ENCODE results near the gene KIAA1614.
"Not testable (repeated sequence)": the region's sequence is repeated elsewhere in the genome, so short reads cannot be mapped to it uniquely, and the experiment has no call there.

The KIAA1614 gene

DNA sequence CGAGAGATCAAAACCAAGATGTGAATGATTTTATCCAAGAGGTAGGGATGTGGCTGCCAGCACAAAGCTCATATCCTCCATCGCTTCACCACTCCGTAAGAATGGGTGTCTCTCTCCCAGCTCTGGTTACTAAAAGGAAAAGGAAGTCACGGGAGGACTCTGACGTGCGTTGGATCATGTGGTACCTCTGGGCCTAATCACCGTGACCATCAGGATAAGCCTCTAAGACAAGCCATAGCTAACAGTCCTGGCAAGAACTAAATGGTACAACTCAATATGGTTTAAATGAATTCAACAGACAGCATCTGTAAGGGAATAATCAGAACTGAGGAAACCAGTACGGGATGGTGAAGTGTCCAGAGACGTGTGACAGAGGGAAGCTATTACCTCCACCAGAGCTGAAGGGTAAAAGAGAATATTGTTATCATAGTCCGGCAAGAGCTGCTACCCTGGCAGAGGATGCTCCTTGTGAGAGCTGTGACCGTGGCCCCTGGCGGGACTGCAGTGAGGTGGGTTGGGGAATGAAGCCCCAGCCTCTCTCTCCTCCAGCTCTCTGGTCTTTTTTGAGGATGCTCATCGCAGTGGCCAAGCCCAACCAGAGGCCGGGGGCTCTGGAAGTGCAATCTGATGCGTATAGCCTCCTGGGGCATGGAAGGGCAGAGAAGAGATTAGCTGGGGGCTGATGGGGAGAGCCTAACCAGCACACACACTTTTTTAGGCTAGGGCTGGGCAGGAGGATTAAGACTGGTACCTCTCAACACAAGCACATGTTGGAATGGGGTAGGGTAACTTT is 54.2 kb downstream of the KIAA1614 start:
- DNase-seq = no peak

DNA sequence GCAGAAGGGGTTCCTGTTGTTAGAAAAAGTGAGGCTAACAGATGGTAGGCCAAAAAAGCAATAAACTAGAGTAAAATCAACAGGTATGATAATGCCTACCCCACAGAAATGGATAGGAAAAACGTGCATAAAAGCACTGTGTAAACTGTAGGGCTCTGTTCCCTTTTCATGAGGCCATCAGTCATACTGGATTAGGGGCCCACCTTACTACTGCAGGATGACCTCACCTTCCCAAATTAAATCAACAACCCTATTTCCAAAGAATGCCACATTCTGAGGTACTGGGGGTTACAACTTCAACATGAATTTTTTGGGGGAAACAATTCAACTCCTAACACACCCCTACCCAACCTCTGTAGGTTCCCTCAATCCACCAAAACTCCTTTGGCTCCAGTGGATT is 54.9 kb downstream of the KIAA1614 start:
- DNase-seq = no peak

DNA sequence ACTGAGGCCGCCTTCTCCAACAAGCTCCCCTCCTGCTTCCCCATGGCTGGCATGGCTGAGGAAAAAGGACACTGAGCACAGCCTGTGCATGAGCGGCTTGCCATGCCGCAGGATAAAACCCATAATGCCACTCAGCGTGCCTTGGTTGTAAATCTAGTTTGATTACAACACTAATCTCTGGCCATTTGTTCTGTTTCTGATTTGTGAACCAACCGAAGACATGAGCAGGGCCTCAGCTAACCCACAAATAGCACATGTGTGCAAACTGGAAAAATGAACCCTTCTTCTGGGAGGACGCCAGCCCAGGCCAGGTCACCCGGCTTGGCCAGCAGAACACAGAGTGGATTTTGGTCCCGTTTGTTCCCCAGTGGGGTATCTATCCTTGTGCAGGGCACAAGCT is 56.1 kb downstream of the KIAA1614 start:
- not testable (repeated sequence) for DNase-seq

DNA sequence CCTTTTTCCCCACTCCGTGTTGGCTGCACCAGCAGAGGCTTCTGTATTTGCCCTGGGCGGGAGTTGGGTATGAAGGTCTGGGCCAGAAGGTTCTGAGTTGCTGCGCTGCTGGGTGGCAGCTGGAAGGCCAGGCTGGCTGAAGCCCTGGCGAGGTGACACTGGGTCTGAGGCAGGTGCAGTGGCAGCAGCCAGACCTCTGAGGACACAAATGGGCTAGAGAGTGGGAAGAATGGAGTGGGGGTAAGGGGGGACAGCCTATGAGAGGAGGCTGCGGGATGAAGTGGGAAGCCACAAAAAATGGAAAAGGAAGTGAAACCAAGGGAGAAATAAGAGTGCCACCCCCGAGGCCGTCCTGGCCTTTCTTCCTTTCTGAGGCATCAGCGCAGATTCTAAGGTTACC is 56.7 kb downstream of the KIAA1614 start:
- DNase-seq = no peak

DNA sequence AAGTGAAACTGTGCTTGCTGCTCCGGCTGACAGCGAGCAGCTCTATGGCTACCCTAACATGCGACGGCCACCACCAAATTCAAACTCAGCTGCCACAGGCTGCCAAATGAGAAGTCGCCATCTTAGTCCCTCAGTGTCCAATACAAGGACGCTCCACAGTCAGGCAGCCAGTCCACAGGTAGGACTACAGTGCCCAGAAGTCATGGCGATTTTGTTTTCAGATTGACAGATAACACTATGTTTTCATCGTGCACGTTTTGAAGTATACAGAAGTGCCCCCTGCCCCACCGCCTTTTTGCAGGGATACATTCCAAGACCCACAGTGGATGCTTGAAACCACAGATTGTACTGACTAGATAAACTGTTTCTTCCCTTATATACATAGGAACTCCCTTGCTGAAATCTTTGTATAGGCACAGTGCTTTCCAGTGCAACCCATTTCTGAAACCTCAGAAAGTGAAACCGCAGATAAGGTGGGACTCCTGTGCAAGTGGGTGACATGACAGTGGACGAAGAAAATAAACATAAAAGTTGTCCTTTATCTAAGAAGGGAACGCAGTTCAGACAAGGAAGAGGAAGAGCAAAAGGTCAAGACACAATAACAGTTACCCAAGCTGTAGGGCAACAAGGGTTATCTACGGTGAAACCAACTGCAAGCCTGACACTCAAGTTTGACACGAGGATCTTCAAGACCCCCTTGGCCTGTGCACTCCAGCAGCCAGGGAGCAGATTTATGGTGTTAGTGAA is 57.8 kb downstream of the KIAA1614 start:
- no peak for DNase-seq

GRCh38 chr1:180971273-180971997 is 58.7 kb downstream of the KIAA1614 start:
- DNase-seq = no peak

DNA sequence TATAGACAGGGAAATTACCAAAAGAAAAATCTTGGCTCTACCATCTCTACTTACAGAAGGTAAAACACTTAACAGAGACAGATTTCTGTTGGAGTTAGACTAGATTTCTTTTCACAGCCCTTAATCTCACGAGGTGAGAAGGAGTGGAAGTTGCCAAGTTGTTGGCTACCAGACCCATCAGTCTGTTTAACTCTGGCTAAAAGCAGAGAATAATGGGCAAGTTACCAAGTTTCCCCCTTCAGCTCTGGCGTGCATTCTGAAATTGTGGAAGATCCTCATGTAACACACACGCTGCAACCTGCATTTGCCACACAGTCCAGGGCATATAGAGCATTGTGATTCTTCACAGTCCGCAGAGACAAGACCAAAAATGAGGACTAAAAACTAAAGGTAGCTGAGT is 60.7 kb downstream of the KIAA1614 start:
- DNase-seq = no peak

DNA sequence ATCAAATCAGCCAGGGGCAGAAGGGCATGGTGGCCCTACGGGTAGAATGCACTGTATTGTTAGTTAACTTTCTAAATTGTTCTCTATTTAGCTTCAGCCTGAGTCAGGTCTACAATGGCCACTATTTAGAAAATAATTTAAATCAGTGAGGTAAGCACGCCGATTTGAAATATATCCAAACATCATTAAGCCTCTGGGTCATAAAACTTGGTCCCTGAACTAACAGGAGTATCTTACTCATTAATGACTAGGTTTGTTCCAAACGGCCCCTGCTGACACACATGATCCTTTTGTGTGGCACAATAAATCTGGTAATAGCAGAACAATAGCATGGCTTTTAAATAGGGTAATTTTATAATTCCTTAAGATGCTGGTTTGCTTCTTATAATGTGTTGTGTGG is 61.5 kb downstream of the KIAA1614 start:
- no peak for DNase-seq

GRCh38 chr1:180975551-180975950 is 62.9 kb downstream of the KIAA1614 start:
- DNase-seq = no peak

- DNase-seq = no peak
Observed at GRCh38 chr1:180976191-180976590, 63.5 kb downstream of the KIAA1614 start.

DNA sequence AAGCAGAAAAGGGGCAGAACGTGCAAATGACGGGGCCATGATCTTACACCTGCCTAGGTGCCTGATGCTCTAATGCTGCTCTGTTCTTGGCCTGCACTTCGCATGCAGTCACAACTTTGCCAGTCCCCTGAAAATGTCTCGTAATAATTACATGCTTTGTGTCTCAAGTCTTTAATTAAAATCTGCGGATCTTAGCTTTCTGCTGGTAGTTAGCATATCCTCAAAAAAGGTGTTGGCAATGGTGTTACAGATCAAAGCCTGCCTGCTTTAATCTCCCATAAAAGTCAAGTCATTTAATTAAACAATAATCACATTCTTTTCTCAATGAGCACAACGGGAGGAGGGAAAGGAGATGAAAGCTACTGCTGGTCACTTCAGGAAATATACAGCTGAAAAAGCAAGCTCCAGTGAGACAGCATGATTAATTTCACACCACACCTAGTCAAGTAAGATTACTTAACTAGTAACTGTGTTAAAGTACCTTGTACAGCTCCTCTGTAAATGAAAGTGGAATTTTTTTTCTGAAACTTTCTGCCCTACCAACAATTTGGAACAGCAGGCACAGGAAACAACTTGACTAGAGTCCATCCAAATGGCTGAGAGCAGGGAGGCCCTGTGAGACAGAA is 64.1 kb downstream of the KIAA1614 start:
- DNase-seq = no peak

- DNase-seq = no peak
Observed at GRCh38 chr1:180981596-180982387, 69.1 kb downstream of the KIAA1614 start.

DNA sequence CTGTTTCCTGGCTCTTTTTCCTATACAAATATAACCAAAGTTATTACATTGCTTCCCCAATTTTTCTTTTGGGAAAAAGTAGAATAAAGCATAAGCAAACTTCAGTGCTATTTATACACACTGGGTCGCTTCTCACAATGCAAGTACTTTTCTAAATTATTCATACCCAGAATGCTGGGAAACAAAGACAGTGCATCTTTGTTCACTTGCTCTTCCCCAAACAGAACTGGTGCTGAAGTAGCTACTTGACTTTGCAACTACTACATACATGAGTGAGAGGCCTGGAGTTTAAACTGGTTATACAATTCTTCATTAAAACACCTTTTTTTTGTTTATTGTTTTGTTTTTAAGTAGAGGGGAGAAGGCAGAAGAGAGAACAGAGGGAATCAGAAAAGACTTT is 69.7 kb downstream of the KIAA1614 start:
- DNase-seq = no peak

DNA sequence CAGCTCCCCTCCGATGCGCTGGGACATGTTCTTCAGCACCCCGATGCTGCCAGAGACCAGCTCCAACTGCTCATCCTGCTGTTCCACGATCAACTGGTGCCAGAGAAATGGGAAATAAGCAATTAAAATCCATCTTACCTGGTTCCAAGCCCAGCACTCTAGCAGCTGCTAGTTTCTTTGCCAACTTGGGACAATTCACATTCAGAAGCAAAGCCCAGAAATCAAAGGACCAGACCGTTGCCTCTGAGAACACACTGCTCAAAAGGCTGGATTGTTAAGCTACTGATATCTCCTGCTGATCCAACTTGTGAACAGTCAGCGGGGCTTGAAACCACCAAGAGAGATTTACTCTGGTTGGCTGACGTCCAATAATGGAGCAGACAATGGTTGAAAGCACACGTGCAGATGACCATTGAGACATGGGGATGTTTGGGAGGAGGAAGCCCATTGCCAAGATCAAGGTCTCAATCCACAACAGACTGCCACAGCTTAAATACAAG is 75.6 kb downstream of the KIAA1614 start:
- DNase-seq = no peak

- no peak for DNase-seq
Observed at GRCh38 chr1:180994262-180994661, 81.6 kb downstream of the KIAA1614 start.

- DNase-seq = no peak
Observed at GRCh38 chr1:180997843-180998504, 85.3 kb downstream of the KIAA1614 start.
